Cardiac muscle cell (in vitro differentiated cells and primary cell): ENCODE results near the gene PIAS1. TPM values are rescaled to one million over a fixed set of nuclear protein-coding genes. Genes with fewer than 3 reads are reported as not detected.

Source experiments
- DNase-seq, 2 donors: peaks; one replicate each; pipeline versions ENCODE4 v3.0.0 to v3.0.0-alpha.2; 2010 to 2017; ENCODE audit warnings: low read depth in 1 of 2, low spot score in 1 of 2
- H3K27ac ChIP-seq: fragments of 200-600 bp; sonication (generic); 2 replicates; pipeline ENCODE4 v1.5.1; 2016
- H3K27me3 ChIP-seq: fragments of 200-600 bp; sonication (generic); 2 replicates; pipeline ENCODE4 v1.6.0; 2016; ENCODE audit warnings: control low read depth
- H3K36me3 ChIP-seq: fragments of 200-600 bp; sonication (generic); 2 replicates; pipeline ENCODE4 v1.5.1; 2016; ENCODE audit warnings: control low read depth
- H3K4me1 ChIP-seq: fragments of 200-600 bp; sonication (generic); 2 replicates; pipeline ENCODE4 v1.8.1; 2017; ENCODE audit warnings: low read depth, mild to moderate bottlenecking, mixed run types
- H3K4me3 ChIP-seq: fragments of 200-600 bp; sonication (generic); 2 replicates; pipeline ENCODE4 v1.5.1; 2016; ENCODE audit warnings: mild to moderate bottlenecking
- H3K9me3 ChIP-seq: fragments of 200-600 bp; sonication (generic); 2 replicates; pipeline ENCODE4 v1.5.1; 2017; ENCODE audit warnings: low read depth, mild to moderate bottlenecking, control low read depth
- CTCF ChIP-seq: IDR thresholded peaks from 2 replicates; pipeline ENCODE4 v1.5.1; 2012; ENCODE audit warnings: low read depth, mild to moderate bottlenecking, low read length
- polyA plus RNA-seq: library from polyadenylated mRNA; unstranded; fragments of >200 nt; fragmentation: Nextera tagmentation; extraction: Ambion mirVana; gene quantifications from 2 replicates; pipeline ENCODE4 v1.2.1, GENCODE V29; 2016
- total RNA-seq: library from RNA; depleted of rRNA; stranded (reverse); fragments of >200 nt; gene quantifications from 2 replicates; pipeline ENCODE4 v1.2.3, GENCODE V29; 2016

The PIAS1 gene
- total and polyA plus RNA-seq, 2 experiments from 2014 or later = 29.0 to 44.3 TPM

GRCh38 chr15:68112706-68113105, 58.6 kb downstream of the PIAS1 start:
- no peak for DNase-seq
- Histone ChIP-seq H3K36me3 (no peaks in the 10 kb centered on the region), H3K27ac (no peak overlapping the region), H3K4me3 (no peak overlapping the region), H3K27me3 (no peaks in the 10 kb centered on the region), H3K4me1 (peaks cover 18% of the 10 kb centered on the region), H3K9me3 (no peaks in the 10 kb centered on the region)
- no peak for TF ChIP-seq CTCF

GRCh38 chr15:68113273-68113672, 59.2 kb downstream of the PIAS1 start:
- DNase-seq = peak in 1 of 2 donors; percentile 35
- H3K27ac ChIP-seq = no peak overlapping the region
- H3K36me3 ChIP-seq = no peaks in the 10 kb centered on the region
- TF ChIP-seq CTCF = no peak
- H3K4me3 ChIP-seq = no peak overlapping the region
- peaks cover 18% of the 10 kb centered on the region for H3K4me1 ChIP-seq
- H3K27me3 ChIP-seq = no peaks in the 10 kb centered on the region
- H3K9me3 ChIP-seq = no peaks in the 10 kb centered on the region

- no peak overlapping the region for H3K4me3 ChIP-seq
- no peaks in the 10 kb centered on the region for H3K9me3 ChIP-seq
- TF ChIP-seq CTCF = no peak
- no peaks in the 10 kb centered on the region for H3K36me3 ChIP-seq
- H3K27ac ChIP-seq = no peak overlapping the region
- no peak for DNase-seq
- H3K4me1 ChIP-seq = peaks cover 18% of the 10 kb centered on the region
- no peaks in the 10 kb centered on the region for H3K27me3 ChIP-seq
These were observed 59.6 kb downstream of the PIAS1 start for GRCh38 chr15:68113751-68114150.

- Histone ChIP-seq H3K27ac (peak overlapping the region; percentile 10), H3K4me3 (peak overlapping the region; percentile 10), H3K36me3 (no peaks in the 10 kb centered on the region), H3K9me3 (no peaks in the 10 kb centered on the region), H3K4me1 (peaks cover 18% of the 10 kb centered on the region), H3K27me3 (no peaks in the 10 kb centered on the region)
- peak in 1 of 2 donors; percentile 33 for DNase-seq
- TF ChIP-seq CTCF = no peak
These were observed 60.2 kb downstream of the PIAS1 start for GRCh38 chr15:68114356-68114755.

- Histone ChIP-seq H3K9me3 (no peaks in the 10 kb centered on the region), H3K27ac (no peak overlapping the region), H3K4me3 (peak overlapping the region; percentile 10), H3K27me3 (no peaks in the 10 kb centered on the region), H3K36me3 (no peaks in the 10 kb centered on the region), H3K4me1 (peaks cover 18% of the 10 kb centered on the region)
- no peak for DNase-seq
- TF ChIP-seq CTCF = no peak
These were observed 60.7 kb downstream of the PIAS1 start for GRCh38 chr15:68114840-68115239.

- no peak for DNase-seq
- no peaks in the 10 kb centered on the region for H3K4me1 ChIP-seq
- no peaks in the 10 kb centered on the region for H3K27me3 ChIP-seq
- H3K27ac ChIP-seq = no peak overlapping the region
- H3K4me3 ChIP-seq = no peak overlapping the region
- H3K36me3 ChIP-seq = no peaks in the 10 kb centered on the region
- TF ChIP-seq CTCF = no peak
- no peaks in the 10 kb centered on the region for H3K9me3 ChIP-seq
These were observed 70.6 kb downstream of the PIAS1 start for GRCh38 chr15:68124700-68125099.
